Measurements from ENCODE around the gene PDP2. TPM values are rescaled to one million over a fixed set of nuclear protein-coding genes. Genes with fewer than 3 reads are reported as not detected.

Gene PDP2
- total and polyA plus RNA-seq, 12 donors, result 1.3 to 27.8 (median 13.0) TPM

GRCh38 chr16:66881014-66881417 lies 701 bp downstream of the PDP2 start:
- 0 to 5% (median 2%) methylated on average over 5 to 23 of the region's 23 CpGs for WGBS, 4 donors
- Histone ChIP-seq H3K4me3 (peak overlapping the region; percentile 52 to 73 (median 62)), H3K27me3 (no peaks in the 10 kb centered on the region), H3K36me3 (replicated peaks in 1 of 2) (peaks cover 0 to 17% of the 10 kb centered on the region in 2 donors), H3K4me1 (replicated peaks in 1 of 2) (peaks cover 13 to 14% of the 10 kb centered on the region in 2 donors), H3K9me3 (replicated peaks in 1 of 3) (no peaks in the 10 kb centered on the region), H3K27ac (peak overlapping the region in 3 of 5 donors; percentile 10 to 78 (median 46))
- DNase-seq, result peak in 2 of 7 donors; percentile 32 to 33
- intact Hi-C loops (cut with DNase I), result no loop called here
- TF ChIP-seq POLR2A (IDR thresholded peaks at IDR 0.05) (no peak), CTCF (IDR thresholded peaks at IDR 0.05) (no peak)

GRCh38 chr16:66881560-66881959 lies 1.2 kb downstream of the PDP2 start:
- intact Hi-C loops (cut with DNase I), result no loop called here
- peaks cover 0 to 17% of the 10 kb centered on the region in 2 donors for H3K36me3 ChIP-seq (replicated peaks in 1 of 2)
- H3K4me3 ChIP-seq, result peak overlapping the region in 1 of 4 donors; percentile 22
- H3K27me3 ChIP-seq, result no peaks in the 10 kb centered on the region
- no peak for DNase-seq
- H3K4me1 ChIP-seq (replicated peaks in 1 of 2), result peaks cover 13 to 14% of the 10 kb centered on the region in 2 donors
- no peak overlapping the region for H3K27ac ChIP-seq
- TF ChIP-seq CTCF (IDR thresholded peaks at IDR 0.05) (no peak), POLR2A (IDR thresholded peaks at IDR 0.05) (no peak)
- 77 to 92% (median 85%) methylated on average over 2 of the region's 2 CpGs for WGBS, 4 donors
- H3K9me3 ChIP-seq (replicated peaks in 1 of 3), result no peaks in the 10 kb centered on the region

GRCh38 chr16:66881964-66882508 lies 1.7 kb downstream of the PDP2 start:
- intact Hi-C loops (cut with DNase I), result no loop called here

GRCh38 chr16:66882702-66883101 lies 2.4 kb downstream of the PDP2 start:
- H3K36me3 ChIP-seq (replicated peaks in 1 of 2), result peaks cover 0 to 17% of the 10 kb centered on the region in 2 donors
- peaks cover 13 to 14% of the 10 kb centered on the region in 2 donors for H3K4me1 ChIP-seq (replicated peaks in 1 of 2)
- TF ChIP-seq CTCF (IDR thresholded peaks at IDR 0.05) (no peak), POLR2A (IDR thresholded peaks at IDR 0.05) (no peak)
- no peak overlapping the region for H3K4me3 ChIP-seq
- 94 to 98% (median 96%) methylated on average over 3 of the region's 3 CpGs for WGBS, 4 donors
- DNase-seq, result no peak
- H3K9me3 ChIP-seq (replicated peaks in 1 of 3), result no peaks in the 10 kb centered on the region
- intact Hi-C loops (cut with DNase I), result no loop called here
- no peaks in the 10 kb centered on the region for H3K27me3 ChIP-seq
- no peak overlapping the region for H3K27ac ChIP-seq

More at GRCh38 chr16:66881964-66882508, 1.7 kb downstream of the PDP2 start:
- H3K4me1 ChIP-seq (replicated peaks in 1 of 2), result peaks cover 13 to 14% of the 10 kb centered on the region in 2 donors
- 81 to 92% (median 89%) methylated on average over 8 of the region's 8 CpGs for WGBS, 4 donors
- no peak overlapping the region for H3K27ac ChIP-seq
- H3K9me3 ChIP-seq (replicated peaks in 1 of 3), result no peaks in the 10 kb centered on the region
- peak overlapping the region in 1 of 4 donors; percentile 22 for H3K4me3 ChIP-seq
- DNase-seq, result no peak
- H3K27me3 ChIP-seq, result no peaks in the 10 kb centered on the region
- H3K36me3 ChIP-seq (replicated peaks in 1 of 2), result peaks cover 0 to 17% of the 10 kb centered on the region in 2 donors
- TF ChIP-seq CTCF (IDR thresholded peaks at IDR 0.05), result no peak
- no peak for TF ChIP-seq POLR2A (IDR thresholded peaks at IDR 0.05)

All from adrenal gland (tissue), 12 donors.